ENCODE measurements around the gene ENO3.

ENO3 gene

GRCh38 chr17:4950075-4950745, 709 bp upstream of the ENO3 start:
- DNase-seq (ENCODE audit: low spot score), result no peak

GRCh38 chr17:4951486-4951885, 567 bp downstream of the ENO3 start:
- no peak for DNase-seq (ENCODE audit: low spot score)

GRCh38 chr17:4953451-4953961, 2.6 kb downstream of the ENO3 start:
- DNase-seq (ENCODE audit: low spot score), result no peak

- DNase-seq (ENCODE audit: low spot score), result no peak
Observed at GRCh38 chr17:4955091-4955490, 4.2 kb downstream of the ENO3 start.

GRCh38 chr17:4956493-4957061, 5.7 kb downstream of the ENO3 start:
- no peak for DNase-seq (ENCODE audit: low spot score)

GRCh38 chr17:4958102-4958501, 7.2 kb downstream of the ENO3 start:
- DNase-seq (ENCODE audit: low spot score), result no peak

GRCh38 chr17:4959261-4959965, 8.5 kb downstream of the ENO3 start:
- no peak for DNase-seq (ENCODE audit: low spot score)

- no peak for DNase-seq (ENCODE audit: low spot score)
Observed at GRCh38 chr17:4960279-4960922, 9.5 kb downstream of the ENO3 start.

GRCh38 chr17:4965311-4965986, 14.5 kb downstream of the ENO3 start:
- DNase-seq (ENCODE audit: low spot score), result no peak

GRCh38 chr17:4966844-4967538, 16.1 kb downstream of the ENO3 start:
- peak; percentile 100 for DNase-seq (ENCODE audit: low spot score)

- peak; percentile 94 for DNase-seq (ENCODE audit: low spot score)
Observed at GRCh38 chr17:4967539-4968485, 16.9 kb downstream of the ENO3 start, which contains the start of gene SPAG7. SPAG7 (minus strand) TSS chr17:4967817; CDS start chr17:4967804, 13 bp downstream.

GRCh38 chr17:4968486-4969046, 17.6 kb downstream of the ENO3 start:
- no peak for DNase-seq (ENCODE audit: low spot score)

- no peak for DNase-seq (ENCODE audit: low spot score)
Observed at GRCh38 chr17:4969047-4969550, 18.2 kb downstream of the ENO3 start.

GRCh38 chr17:4969551-4970173, 18.7 kb downstream of the ENO3 start:
- no peak for DNase-seq (ENCODE audit: low spot score)

- DNase-seq (ENCODE audit: low spot score), result no peak
Observed at GRCh38 chr17:4970273-4970672, 19.4 kb downstream of the ENO3 start.

GRCh38 chr17:4971826-4972225, 20.9 kb downstream of the ENO3 start:
- no peak for DNase-seq (ENCODE audit: low spot score)

- DNase-seq (ENCODE audit: low spot score), result no peak
Observed at GRCh38 chr17:4972322-4972721, 21.4 kb downstream of the ENO3 start.

GRCh38 chr17:4972752-4973151, 21.8 kb downstream of the ENO3 start:
- no peak for DNase-seq (ENCODE audit: low spot score)

All from kidney capillary endothelial cell (primary cell).